HCT116 (cell line): Measurements from ENCODE around the gene CYSRT1.

ENCODE experiments used
- CTCF ChIP-seq, 3 experiments: fragments of 200-600 bp in 1 of 3; sonication (generic) in 1 of 3; IDR thresholded peaks in 2 of 3; conservative IDR thresholded peaks in 1 of 3; 2 replicates each; pipeline ENCODE4 v1.5.1; 2012 to 2017; ENCODE audit warnings: low read depth in 2 of 3, low read length in 2 of 3, antibody characterized with exemption in 1 of 3, borderline replicate concordance in 1 of 3, control low read depth in 1 of 3, mild to moderate bottlenecking in 1 of 3, mixed read lengths in 1 of 3, mixed run types in 1 of 3, moderate library complexity in 1 of 3; ENCODE audit not compliant: insufficient read depth in 1 of 3
- EGR1 ChIP-seq: IDR thresholded peaks from 2 replicates; pipeline ENCODE4 v1.6.1; 2012; ENCODE audit warnings: low read depth
- EZH2 ChIP-seq: fragments of 200-600 bp; sonication (generic); IDR thresholded peaks from 2 replicates; pipeline ENCODE4 v1.6.1; 2017; ENCODE audit warnings: antibody characterized with exemption, mixed run types
- JUND ChIP-seq: IDR thresholded peaks from 2 replicates; pipeline ENCODE4 v1.6.1; 2012
- POLR2AphosphoS5 ChIP-seq: IDR thresholded peaks from 2 replicates; pipeline ENCODE4 v1.6.1; 2011; ENCODE audit warnings: mild to moderate bottlenecking, low read depth, low read length, moderate library complexity
- REST ChIP-seq: IDR thresholded peaks from 2 replicates; pipeline ENCODE4 v1.6.1; 2012; ENCODE audit warnings: low read depth
- SP1 ChIP-seq: IDR thresholded peaks from 2 replicates; pipeline ENCODE4 v1.6.1; 2012; ENCODE audit warnings: low read depth
- TCF7L2 ChIP-seq: IDR thresholded peaks from 2 replicates; pipeline ENCODE4 v1.7.0; 2011; ENCODE audit warnings: borderline replicate concordance, inconsistent platforms; ENCODE audit not compliant: insufficient read depth, insufficient read length; ENCODE audit errors: extremely low read depth
- YY1 ChIP-seq: IDR thresholded peaks from 2 replicates; pipeline ENCODE4 v1.6.1; 2011; ENCODE audit warnings: low read length, low read depth, moderate library complexity, mild to moderate bottlenecking; ENCODE audit not compliant: insufficient replicate concordance; ENCODE audit errors: extremely low read depth
- ZFX ChIP-seq: fragments of 450-650 bp; IDR thresholded peaks from 2 replicates; pipeline ENCODE4 v1.6.1; 2017

- no peak for TF ChIP-seq CTCF (IDR thresholded peaks at IDR 0.05 in 2 of 3, conservative IDR thresholded peaks at IDR 0.05 in 1 of 3; ENCODE audit: borderline replicate concordance in 1 of 3, insufficient read depth in 1 of 3, low read depth in 2 of 3, low read length in 2 of 3)
- TF ChIP-seq EGR1: no peak
- no peak for TF ChIP-seq REST
- no peak for TF ChIP-seq POLR2AphosphoS5
- no peak for TF ChIP-seq SP1
- TF ChIP-seq YY1: no peak
- TF ChIP-seq ZFX: no peak
- TF ChIP-seq EZH2: no peak
- TF ChIP-seq JUND: no peak
- no peak for TF ChIP-seq TCF7L2
Observed at GRCh38 chr9:137191691-137192447, 33.1 kb upstream of the CYSRT1 start.
